DMS114 treated with DMSO at 0.1 percent for 48 hours (cell line): ENCODE results near the gene WDR81.
"Not testable (repeated sequence)": the region's sequence is repeated elsewhere in the genome, so short reads cannot be mapped to it uniquely, and the experiment has no call there.

Experiments
- DNase-seq: peaks from one replicate; lab custom pipeline; 2025; ENCODE audit not compliant: unreplicated experiment; lab: John Stamatoyannopoulos, UW

WDR81 gene

GRCh38 chr17:1730326-1731193 is 6.1 kb downstream of the WDR81 start:
- no peak for DNase-seq

GRCh38 chr17:1731194-1731506 is 6.6 kb downstream of the WDR81 start:
- DNase-seq: no peak

- DNase-seq: no peak
Observed at GRCh38 chr17:1732241-1732832, 7.8 kb downstream of the WDR81 start.

- no peak for DNase-seq
Observed at GRCh38 chr17:1732833-1733321, 8.4 kb downstream of the WDR81 start.

GRCh38 chr17:1733759-1734158 is 9.3 kb downstream of the WDR81 start:
- DNase-seq: no peak

- no peak for DNase-seq
Observed at GRCh38 chr17:1735418-1735817, 10.9 kb downstream of the WDR81 start.

- DNase-seq: no peak
Observed at GRCh38 chr17:1735834-1736347, 11.4 kb downstream of the WDR81 start.

GRCh38 chr17:1736348-1737281 is 12.1 kb downstream of the WDR81 start:
- DNase-seq: no peak

GRCh38 chr17:1737531-1738291 is 13.2 kb downstream of the WDR81 start:
- no peak for DNase-seq

- not testable (repeated sequence) for DNase-seq
Observed at GRCh38 chr17:1741899-1742298, 17.4 kb downstream of the WDR81 start.

GRCh38 chr17:1742371-1743087 is 18.0 kb downstream of the WDR81 start, which contains the start of gene SERPINF2:
Gene SERPINF2, plus strand, starts transcription at chr17:1742871. Its CDS starts 2,125 bp downstream, at chr17:1744996.
- no peak for DNase-seq

GRCh38 chr17:1743088-1743439 is 18.6 kb downstream of the WDR81 start:
- no peak for DNase-seq

- DNase-seq: no peak
Observed at GRCh38 chr17:1744551-1745512, 20.3 kb downstream of the WDR81 start.

GRCh38 chr17:1745513-1746020 is 21.1 kb downstream of the WDR81 start:
- DNase-seq: no peak

GRCh38 chr17:1746975-1747543 is 22.6 kb downstream of the WDR81 start:
- DNase-seq: no peak

- no peak for DNase-seq
Observed at GRCh38 chr17:1750628-1751027, 26.1 kb downstream of the WDR81 start.

GRCh38 chr17:1752425-1753262 is 28.1 kb downstream of the WDR81 start:
- DNase-seq: no peak
